Measurements from ENCODE around the gene SPOCK2. TPM values are rescaled to one million over a fixed set of nuclear protein-coding genes. Genes with fewer than 3 reads are reported as not detected.

SPOCK2 gene
- total and polyA plus RNA-seq, 2 donors (not counting 3 experiments of a cell fraction or from before 2014, with no cell fraction given), result 0.40 to 1.1 TPM

DNA sequence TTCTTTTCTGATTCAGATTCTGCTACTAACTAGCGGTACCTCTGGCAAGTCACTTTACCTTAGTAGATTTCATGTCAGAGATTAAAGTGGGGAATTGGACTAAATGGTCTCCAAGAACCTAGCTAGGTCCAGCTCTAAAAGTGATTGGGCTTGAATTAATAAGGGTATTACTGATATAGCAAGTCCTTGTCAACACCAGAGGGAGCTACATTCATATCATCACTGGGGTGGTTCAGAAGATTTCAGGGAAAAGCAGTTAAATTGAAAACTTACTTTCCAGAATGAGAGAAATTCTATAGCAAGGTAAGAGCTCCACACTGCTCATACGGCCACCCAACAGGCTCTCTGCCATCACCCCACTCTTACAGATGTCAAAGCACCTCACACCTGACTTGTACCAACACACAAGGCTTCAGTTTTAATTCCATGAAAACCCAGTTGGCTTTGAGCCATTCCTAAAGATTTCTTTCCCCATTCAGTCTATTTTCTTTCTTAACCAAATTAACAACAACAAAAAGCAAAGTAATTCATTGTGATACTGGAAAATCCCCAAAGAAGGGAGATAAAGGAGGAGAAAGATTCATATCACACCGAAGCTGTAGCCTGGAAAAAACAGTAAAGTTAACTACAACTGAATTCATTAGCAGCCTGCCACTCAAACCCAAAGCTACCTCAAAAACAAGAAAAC, 38.0 kb upstream of the SPOCK2 start:
- no peaks in the 10 kb centered on the region for H3K36me3 ChIP-seq (ENCODE audit: control insufficient read depth in 2 of 2, extremely low read depth in 1 of 2, insufficient read depth in 2 of 2, low read length in 2 of 2)
- TF ChIP-seq, protein P1, sequence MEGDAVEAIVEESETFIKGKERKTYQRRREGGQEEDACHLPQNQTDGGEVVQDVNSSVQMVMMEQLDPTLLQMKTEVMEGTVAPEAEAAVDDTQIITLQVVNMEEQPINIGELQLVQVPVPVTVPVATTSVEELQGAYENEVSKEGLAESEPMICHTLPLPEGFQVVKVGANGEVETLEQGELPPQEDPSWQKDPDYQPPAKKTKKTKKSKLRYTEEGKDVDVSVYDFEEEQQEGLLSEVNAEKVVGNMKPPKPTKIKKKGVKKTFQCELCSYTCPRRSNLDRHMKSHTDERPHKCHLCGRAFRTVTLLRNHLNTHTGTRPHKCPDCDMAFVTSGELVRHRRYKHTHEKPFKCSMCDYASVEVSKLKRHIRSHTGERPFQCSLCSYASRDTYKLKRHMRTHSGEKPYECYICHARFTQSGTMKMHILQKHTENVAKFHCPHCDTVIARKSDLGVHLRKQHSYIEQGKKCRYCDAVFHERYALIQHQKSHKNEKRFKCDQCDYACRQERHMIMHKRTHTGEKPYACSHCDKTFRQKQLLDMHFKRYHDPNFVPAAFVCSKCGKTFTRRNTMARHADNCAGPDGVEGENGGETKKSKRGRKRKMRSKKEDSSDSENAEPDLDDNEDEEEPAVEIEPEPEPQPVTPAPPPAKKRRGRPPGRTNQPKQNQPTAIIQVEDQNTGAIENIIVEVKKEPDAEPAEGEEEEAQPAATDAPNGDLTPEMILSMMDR (IDR thresholded peaks at IDR 0.05; ENCODE audit: extremely low read depth in 1 of 2, insufficient read depth in 1 of 2, low read depth in 1 of 2, low read length in 2 of 2), result peak; percentile 39
- no peak for TF ChIP-seq POLR2A (IDR thresholded peaks at IDR 0.05; ENCODE audit: low read depth, low read length)
- peak; percentile 65 for DNase-seq (ENCODE audit: low read depth, low spot score)
- H3K4me1 ChIP-seq (ENCODE audit: control insufficient read depth, extremely low read depth, insufficient read depth, low read length), result no peaks in the 10 kb centered on the region
- no peaks in the 10 kb centered on the region for H4K20me1 ChIP-seq (replicated peaks; ENCODE audit: control insufficient read depth, extremely low read depth, insufficient read depth, low read length)
- POLR2A ChIA-PET, result interaction anchor here (0.5 to 1.0 kb wide), 4 partner anchors 14 to 203 kb away, joined by 3 read pairs; no protein-coding TSS in a partner anchor
- no peaks in the 10 kb centered on the region for H3K79me2 ChIP-seq (ENCODE audit: control insufficient read depth, insufficient read depth, low read length)
- CTCF ChIA-PET, result interaction anchor here (0.6 to 8.2 kb wide), 59 partner anchors 9 to 230 kb away, joined by 3 to 193 read pairs (median 5); partner anchors contain the start of genes ANAPC16, ASCC1, DDIT4 and SPOCK2
- no peak overlapping the region for H3K9ac ChIP-seq (replicated peaks; ENCODE audit: extremely low read depth, insufficient read depth, low read length)
- BruUV-seq (replicated peaks), result no TSS peak
- H3K9me1 ChIP-seq (replicated peaks; ENCODE audit: control insufficient read depth, extremely low read depth, insufficient read depth, low read length), result no peaks in the 10 kb centered on the region
- H3K4me3 ChIP-seq (replicated peaks in 1 of 3; ENCODE audit: insufficient read depth in 1 of 3, low read depth in 1 of 3, low read length in 3 of 3), result no peak overlapping the region
- dilution Hi-C loops (cut with MboI; ENCODE audit: extremely low pct_ligation_motif_present, low sequenced_read_pairs) (no loop called here), intact Hi-C loops (cut with micrococcal nuclease) (loop anchor here (1.0 kb wide), 4 partner anchors 96 to 211 kb away; no protein-coding TSS in a partner anchor)
- no peak overlapping the region for H3K27ac ChIP-seq (ENCODE audit: insufficient read depth, low read depth, low read length)
- no peaks in the 10 kb centered on the region for H3K27me3 ChIP-seq (ENCODE audit: control insufficient read depth in 2 of 2, insufficient read depth in 2 of 2, low read length in 2 of 2)
- no peaks in the 10 kb centered on the region for H3K9me3 ChIP-seq (replicated peaks; ENCODE audit: control insufficient read depth, insufficient read depth, low read length)
- peak; percentile 53 for FAIRE-seq
- H3K4me2 ChIP-seq (ENCODE audit: insufficient read depth, low read length), result no peak overlapping the region
- H2AFZ ChIP-seq (ENCODE audit: low read depth, low read length), result no peak overlapping the region

DNA sequence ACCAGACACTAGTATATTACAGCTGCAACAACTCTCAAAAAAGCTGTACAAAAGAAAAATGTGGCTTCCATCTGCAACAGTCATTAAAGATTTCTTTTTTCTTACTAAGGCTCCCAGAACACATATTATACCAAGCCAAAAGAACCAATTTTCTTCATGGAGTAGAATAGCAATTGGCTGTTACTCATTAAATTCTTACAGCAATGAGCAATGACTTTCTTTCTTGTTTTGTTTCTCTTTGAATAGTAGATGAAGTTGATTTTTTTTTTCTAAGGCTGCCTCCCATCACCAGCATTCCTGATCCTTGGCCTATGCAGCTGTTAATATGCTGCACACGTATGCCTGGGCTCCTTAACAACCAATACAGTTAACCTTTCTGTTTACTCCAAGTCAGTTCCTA, 36.6 kb upstream of the SPOCK2 start:
- no peaks in the 10 kb centered on the region for H3K79me2 ChIP-seq (ENCODE audit: control insufficient read depth, insufficient read depth, low read length)
- ChIA-PET CTCF (interaction anchor here (0.6 to 8.2 kb wide), 11 partner anchors 9 to 213 kb away, joined by 3 to 193 read pairs (median 12); no protein-coding TSS in a partner anchor), POLR2A (interaction anchor here (0.6 kb wide), 1 partner anchor 92 kb away, joined by 6 read pairs; no protein-coding TSS in a partner anchor)
- dilution Hi-C loops (cut with MboI; ENCODE audit: extremely low pct_ligation_motif_present, low sequenced_read_pairs) (no loop called here), intact Hi-C loops (cut with micrococcal nuclease) (no loop called here)
- no peaks in the 10 kb centered on the region for H3K9me3 ChIP-seq (replicated peaks; ENCODE audit: control insufficient read depth, insufficient read depth, low read length)
- H3K36me3 ChIP-seq (ENCODE audit: control insufficient read depth in 2 of 2, extremely low read depth in 1 of 2, insufficient read depth in 2 of 2, low read length in 2 of 2), result no peaks in the 10 kb centered on the region
- FAIRE-seq, result no peak
- H3K4me1 ChIP-seq (ENCODE audit: control insufficient read depth, extremely low read depth, insufficient read depth, low read length), result no peaks in the 10 kb centered on the region
- H3K9ac ChIP-seq (replicated peaks; ENCODE audit: extremely low read depth, insufficient read depth, low read length), result no peak overlapping the region
- no peak overlapping the region for H3K4me2 ChIP-seq (ENCODE audit: insufficient read depth, low read length)
- no peak for DNase-seq (ENCODE audit: low read depth, low spot score)
- H3K4me3 ChIP-seq (replicated peaks in 1 of 3; ENCODE audit: insufficient read depth in 1 of 3, low read depth in 1 of 3, low read length in 3 of 3), result no peak overlapping the region
- no peak overlapping the region for H2AFZ ChIP-seq (ENCODE audit: low read depth, low read length)
- no peaks in the 10 kb centered on the region for H3K9me1 ChIP-seq (replicated peaks; ENCODE audit: control insufficient read depth, extremely low read depth, insufficient read depth, low read length)
- no TSS peak for BruUV-seq (replicated peaks)
- H3K27ac ChIP-seq (ENCODE audit: insufficient read depth, low read depth, low read length), result no peak overlapping the region
- H4K20me1 ChIP-seq (replicated peaks; ENCODE audit: control insufficient read depth, extremely low read depth, insufficient read depth, low read length), result no peaks in the 10 kb centered on the region
- no peaks in the 10 kb centered on the region for H3K27me3 ChIP-seq (ENCODE audit: control insufficient read depth in 2 of 2, insufficient read depth in 2 of 2, low read length in 2 of 2)
- TF ChIP-seq POLR2A (IDR thresholded peaks at IDR 0.05; ENCODE audit: low read depth, low read length) (no peak), MYC (IDR thresholded peaks at IDR 0.05; ENCODE audit: low read depth, low read length) (no peak), JUN (IDR thresholded peaks at IDR 0.05; ENCODE audit: borderline replicate concordance, insufficient read depth, insufficient read length, low read depth) (no peak), POLR2AphosphoS5 (IDR thresholded peaks at IDR 0.05; ENCODE audit: insufficient read depth, low read depth, low read length) (no peak), GATA2 (IDR thresholded peaks at IDR 0.05; ENCODE audit: insufficient read depth, insufficient read length, low read depth, low read length) (no peak), FOS (IDR thresholded peaks at IDR 0.05; ENCODE audit: borderline replicate concordance, insufficient read depth, low read length) (no peak), EZH2 (IDR thresholded peaks at IDR 0.05; ENCODE audit: borderline replicate concordance, low read depth, low read length, severe bottlenecking) (no peak)
- TF ChIP-seq, protein P1 (IDR thresholded peaks at IDR 0.05; ENCODE audit: extremely low read depth in 1 of 2, insufficient read depth in 1 of 2, low read depth in 1 of 2, low read length in 2 of 2), result no peak
- TF ChIP-seq, protein P2, sequence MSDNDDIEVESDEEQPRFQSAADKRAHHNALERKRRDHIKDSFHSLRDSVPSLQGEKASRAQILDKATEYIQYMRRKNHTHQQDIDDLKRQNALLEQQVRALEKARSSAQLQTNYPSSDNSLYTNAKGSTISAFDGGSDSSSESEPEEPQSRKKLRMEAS (IDR thresholded peaks at IDR 0.05; ENCODE audit: insufficient read depth, insufficient read length), result no peak
